Peyer's patch (tissue), 4 donors: Measurements from ENCODE around the gene CD79A. TPM values are rescaled to one million over a fixed set of nuclear protein-coding genes. Genes with fewer than 3 reads are reported as not detected.

ENCODE experiments used
- DNase-seq, 3 donors: peaks; one replicate each; pipeline ENCODE4 v3.0.0-alpha.2; 2017 to 2019
- H3K27ac ChIP-seq, 4 donors: fragments of 200-600 bp; sonication (generic); one replicate each; pipeline ENCODE4 v1.5.1; 2016 to 2019
- H3K27me3 ChIP-seq, 2 donors: fragments of 200-600 bp; sonication (generic); one replicate each; pipeline ENCODE4 v1.5.1; 2019
- H3K36me3 ChIP-seq, 3 donors: fragments of 200-600 bp; sonication (generic); one replicate each; pipeline ENCODE4 v1.5.1; 2016 to 2019
- H3K4me1 ChIP-seq, 4 donors: fragments of 200-600 bp; sonication (generic); one replicate each; pipeline ENCODE4 v1.5.1; 2016 to 2019
- H3K4me3 ChIP-seq, 4 donors: fragments of 200-600 bp; sonication (generic); 1 replicate in 3 of 4; 2 replicates in 1 of 4; pipeline ENCODE4 v1.5.1; 2016 to 2019; ENCODE audit warnings: mild to moderate bottlenecking in 1 of 4
- H3K9me3 ChIP-seq, 4 donors: fragments of 200-600 bp; sonication (generic); one replicate each; pipeline ENCODE4 v1.5.1; 2016 to 2019; ENCODE audit warnings: mild to moderate bottlenecking in 1 of 4
- CTCF ChIP-seq, 6 experiments: fragments of 450-650 bp in 4 of 6; fragments of 200-600 bp in 2 of 6; sonication (generic) in 1 of 6; IDR thresholded peaks; one replicate each; pipeline ENCODE4 v1.5.1; 2017 to 2019; ENCODE audit warnings: antibody characterized with exemption in 6 of 6, mild to moderate bottlenecking in 3 of 6, moderate library complexity in 1 of 6
- POLR2A ChIP-seq, 2 donors: fragments of 450-650 bp; IDR thresholded peaks; one replicate each; pipeline ENCODE4 v1.5.1; 2017; ENCODE audit warnings: antibody characterized with exemption in 2 of 2, mild to moderate bottlenecking in 2 of 2, moderate library complexity in 2 of 2
- small RNA-seq, 2 donors: library from RNA; depleted of rRNA; stranded (forward); fragments of <200 nt; gene quantifications; one replicate each; pipeline ENCODE3, GENCODE V24; 2016
- total RNA-seq, 4 donors: library from RNA; depleted of rRNA; stranded (reverse); fragments of >200 nt; gene quantifications; one replicate each; pipeline ENCODE4 v1.1.0, GENCODE V29; 2016

The CD79A gene
- total RNA-seq, 4 donors from 2014 or later = 2.8 to 65.2 (median 4.2) TPM

- H3K4me1 ChIP-seq = peaks cover 0 to 30% (median 18%) of the 10 kb centered on the region in 4 donors
- H3K9me3 ChIP-seq = no peaks in the 10 kb centered on the region
- TF ChIP-seq POLR2A (IDR thresholded peaks at IDR 0.05) = no peak
- TF ChIP-seq CTCF (IDR thresholded peaks at IDR 0.05) = no peak
- H3K27me3 ChIP-seq = peaks cover 0 to 32% of the 10 kb centered on the region in 2 donors
- no peaks in the 10 kb centered on the region for H3K36me3 ChIP-seq
- no peak overlapping the region for H3K4me3 ChIP-seq
- no peak for DNase-seq
- H3K27ac ChIP-seq = no peak overlapping the region
Observed at GRCh38 chr19:41930322-41930722, 53.2 kb downstream of the CD79A start.

Small RNA genes lying within 50 kb of the gene (small RNA-seq; reads per million reads assigned to genes)
- 0 reads per million in 2 donors for gene MIR6797

Other genes starting within 250 kb of the CD79A start
- gene CEACAM7, start 189.0 kb upstream of the CD79A start, total RNA-seq = not detected
- 100 to 1,000 TPM in 2 of 4 donors, 10 to 100 TPM in 2; 63.9 to 113 (median 99.3) TPM for gene CEACAM5, start 168.7 kb upstream of the CD79A start, total RNA-seq
- gene CEACAM6, start 121.7 kb upstream of the CD79A start, total RNA-seq = 10 to 100 TPM in 2 of 4 donors, 1 to 10 TPM in 1, not detected in 1; 6.8 to 31.9 (median 10.5) TPM
- gene CEACAM3, start 80.7 kb upstream of the CD79A start, total RNA-seq = not detected
- gene LYPD4, start 32.6 kb upstream of the CD79A start, total RNA-seq = not detected
- not detected for gene DMRTC2, start 32.2 kb upstream of the CD79A start, total RNA-seq
- 100 to 1,000 TPM; 363 to 861 (median 619) TPM for gene RPS19, start 17.0 kb upstream of the CD79A start, total RNA-seq
- 100 to 1,000 TPM in 3 of 4 donors, 10 to 100 TPM in 1; 90.0 to 368 (median 148) TPM for gene ARHGEF1, start 5.9 kb downstream of the CD79A start, total RNA-seq
- gene ERFL, start 51.2 kb downstream of the CD79A start, total RNA-seq = 1 to 10 TPM in 2 of 4 donors, under 1 TPM in 1, not detected in 1; 0.94 to 1.7 (median 1.7) TPM
- gene RABAC1, start 82.0 kb downstream of the CD79A start, total RNA-seq = 100 to 1,000 TPM in 3 of 4 donors, 10 to 100 TPM in 1; 81.7 to 146 (median 124) TPM
- gene ATP1A3, start 117.0 kb downstream of the CD79A start, total RNA-seq = 1 to 10 TPM in 1 of 4 donors, under 1 TPM in 3; 0.35 to 1.3 (median 0.81) TPM
- gene GRIK5, start 192.9 kb downstream of the CD79A start, total RNA-seq = 1 to 10 TPM in 2 of 4 donors, under 1 TPM in 2; 0.57 to 7.4 (median 0.89) TPM
- gene ZNF574, start 198.9 kb downstream of the CD79A start, total RNA-seq = 10 to 100 TPM; 11.0 to 24.2 (median 17.0) TPM